ENCODE results near the gene ERMAP.

DNA sequence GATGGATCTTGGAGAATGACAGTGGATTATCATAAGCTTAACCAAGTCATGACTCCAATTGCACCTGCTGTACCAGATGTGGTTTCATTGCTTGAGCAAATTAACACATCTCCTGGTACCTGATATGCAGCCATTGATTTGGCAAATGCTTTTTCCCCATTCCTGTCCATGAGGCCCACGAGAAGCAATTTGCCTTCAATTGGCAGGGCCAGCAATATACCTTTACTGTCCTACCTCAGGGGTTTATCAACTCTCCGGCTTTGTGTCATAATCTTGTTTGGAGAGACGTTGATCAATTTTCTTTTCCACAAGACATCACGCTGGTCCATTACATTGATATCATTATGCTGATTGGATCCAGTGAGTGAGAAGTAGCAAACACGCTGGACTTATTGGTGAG, 49.6 kb downstream of the ERMAP start:
- TF ChIP-seq, protein P1, sequence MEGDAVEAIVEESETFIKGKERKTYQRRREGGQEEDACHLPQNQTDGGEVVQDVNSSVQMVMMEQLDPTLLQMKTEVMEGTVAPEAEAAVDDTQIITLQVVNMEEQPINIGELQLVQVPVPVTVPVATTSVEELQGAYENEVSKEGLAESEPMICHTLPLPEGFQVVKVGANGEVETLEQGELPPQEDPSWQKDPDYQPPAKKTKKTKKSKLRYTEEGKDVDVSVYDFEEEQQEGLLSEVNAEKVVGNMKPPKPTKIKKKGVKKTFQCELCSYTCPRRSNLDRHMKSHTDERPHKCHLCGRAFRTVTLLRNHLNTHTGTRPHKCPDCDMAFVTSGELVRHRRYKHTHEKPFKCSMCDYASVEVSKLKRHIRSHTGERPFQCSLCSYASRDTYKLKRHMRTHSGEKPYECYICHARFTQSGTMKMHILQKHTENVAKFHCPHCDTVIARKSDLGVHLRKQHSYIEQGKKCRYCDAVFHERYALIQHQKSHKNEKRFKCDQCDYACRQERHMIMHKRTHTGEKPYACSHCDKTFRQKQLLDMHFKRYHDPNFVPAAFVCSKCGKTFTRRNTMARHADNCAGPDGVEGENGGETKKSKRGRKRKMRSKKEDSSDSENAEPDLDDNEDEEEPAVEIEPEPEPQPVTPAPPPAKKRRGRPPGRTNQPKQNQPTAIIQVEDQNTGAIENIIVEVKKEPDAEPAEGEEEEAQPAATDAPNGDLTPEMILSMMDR (IDR thresholded peaks at IDR 0.05): no peak
- TF ChIP-seq POLR2A (IDR thresholded peaks at IDR 0.05): no peak

Measured in thyroid gland (tissue), 4 donors.